GM12872 (cell line): ENCODE data around the gene PLS1.

Experiments used
- TF ChIP-seq, protein P1 (sequence below): IDR thresholded peaks from 3 replicates; pipeline ENCODE4 v1.5.1; 2011; ENCODE audit warnings: low read depth, mild to moderate bottlenecking, low read length, moderate library complexity; ENCODE audit not compliant: insufficient read depth

Gene PLS1

DNA sequence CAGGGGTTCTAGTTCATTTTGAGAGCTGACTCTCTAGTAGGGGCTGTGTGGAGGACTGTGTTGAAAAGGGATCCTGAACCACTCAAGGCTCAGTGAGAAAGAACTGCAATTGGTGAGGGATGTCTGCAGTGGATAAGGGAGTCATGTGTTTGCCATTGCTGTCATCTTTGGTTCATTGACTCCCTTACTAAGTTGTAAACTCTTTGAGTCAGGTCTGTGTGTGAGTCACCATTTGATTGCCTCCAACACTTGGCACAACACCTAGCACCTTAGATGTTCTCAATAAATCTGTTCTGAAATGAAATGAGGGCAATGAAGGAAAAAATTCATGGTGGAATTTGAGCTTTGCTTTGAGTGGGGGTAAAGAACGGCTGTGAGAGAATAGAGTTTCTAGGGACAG is 51.7 kb downstream of the PLS1 start:
- TF ChIP-seq, protein P1, sequence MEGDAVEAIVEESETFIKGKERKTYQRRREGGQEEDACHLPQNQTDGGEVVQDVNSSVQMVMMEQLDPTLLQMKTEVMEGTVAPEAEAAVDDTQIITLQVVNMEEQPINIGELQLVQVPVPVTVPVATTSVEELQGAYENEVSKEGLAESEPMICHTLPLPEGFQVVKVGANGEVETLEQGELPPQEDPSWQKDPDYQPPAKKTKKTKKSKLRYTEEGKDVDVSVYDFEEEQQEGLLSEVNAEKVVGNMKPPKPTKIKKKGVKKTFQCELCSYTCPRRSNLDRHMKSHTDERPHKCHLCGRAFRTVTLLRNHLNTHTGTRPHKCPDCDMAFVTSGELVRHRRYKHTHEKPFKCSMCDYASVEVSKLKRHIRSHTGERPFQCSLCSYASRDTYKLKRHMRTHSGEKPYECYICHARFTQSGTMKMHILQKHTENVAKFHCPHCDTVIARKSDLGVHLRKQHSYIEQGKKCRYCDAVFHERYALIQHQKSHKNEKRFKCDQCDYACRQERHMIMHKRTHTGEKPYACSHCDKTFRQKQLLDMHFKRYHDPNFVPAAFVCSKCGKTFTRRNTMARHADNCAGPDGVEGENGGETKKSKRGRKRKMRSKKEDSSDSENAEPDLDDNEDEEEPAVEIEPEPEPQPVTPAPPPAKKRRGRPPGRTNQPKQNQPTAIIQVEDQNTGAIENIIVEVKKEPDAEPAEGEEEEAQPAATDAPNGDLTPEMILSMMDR, result no peak

DNA sequence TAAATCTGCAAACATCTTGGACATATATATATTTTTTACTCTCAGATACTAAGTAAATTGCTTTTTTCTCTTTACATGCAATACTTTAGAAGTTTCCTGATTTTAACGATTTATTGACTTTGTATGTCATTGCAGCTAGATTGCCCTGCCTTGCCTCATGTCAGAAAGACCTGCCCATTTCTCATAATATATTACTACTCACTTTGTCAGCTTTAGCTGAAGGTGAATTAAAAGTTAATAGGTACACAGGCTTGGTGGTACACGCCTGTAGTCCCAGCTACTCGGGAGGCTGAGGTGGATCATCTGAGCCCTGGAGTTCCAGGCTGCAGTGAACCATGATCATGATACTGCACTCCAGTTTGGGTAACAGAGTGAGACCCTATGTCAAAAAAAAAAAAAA is 52.8 kb downstream of the PLS1 start:
- TF ChIP-seq, protein P1, result no peak

DNA sequence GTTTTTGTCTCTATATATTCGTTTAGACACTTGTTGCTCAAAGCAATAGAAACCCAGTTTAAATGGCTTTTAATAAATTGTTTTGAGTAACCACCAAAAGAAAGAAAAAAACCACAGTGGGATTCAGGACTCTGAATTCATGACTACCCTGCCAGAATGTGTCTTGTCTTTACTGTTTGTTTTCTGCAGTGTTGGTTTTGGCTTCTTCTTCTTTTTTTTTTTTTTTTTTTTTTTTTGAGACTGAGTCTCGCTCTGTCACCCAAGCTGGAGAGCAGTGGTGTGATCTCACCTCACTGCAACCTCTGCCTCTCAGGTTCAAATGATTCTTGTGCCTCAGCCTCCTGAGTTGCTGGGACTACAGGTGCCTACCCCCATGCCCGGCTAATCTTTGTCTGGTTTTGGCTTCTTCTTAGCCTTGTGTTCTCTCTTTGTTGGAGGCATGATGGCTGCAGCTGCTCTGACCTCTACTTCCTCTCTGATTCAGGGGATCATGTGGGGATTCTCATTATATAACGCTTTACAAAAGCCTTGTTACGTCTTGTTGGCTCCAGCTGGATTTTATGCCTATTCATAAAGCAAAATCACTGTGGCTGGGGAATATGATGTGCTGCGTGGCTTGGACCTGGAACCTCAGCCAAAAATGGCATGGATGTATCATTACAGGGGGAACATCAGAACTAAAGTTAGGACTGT is 54.0 kb downstream of the PLS1 start:
- TF ChIP-seq, protein P1, result no peak

DNA sequence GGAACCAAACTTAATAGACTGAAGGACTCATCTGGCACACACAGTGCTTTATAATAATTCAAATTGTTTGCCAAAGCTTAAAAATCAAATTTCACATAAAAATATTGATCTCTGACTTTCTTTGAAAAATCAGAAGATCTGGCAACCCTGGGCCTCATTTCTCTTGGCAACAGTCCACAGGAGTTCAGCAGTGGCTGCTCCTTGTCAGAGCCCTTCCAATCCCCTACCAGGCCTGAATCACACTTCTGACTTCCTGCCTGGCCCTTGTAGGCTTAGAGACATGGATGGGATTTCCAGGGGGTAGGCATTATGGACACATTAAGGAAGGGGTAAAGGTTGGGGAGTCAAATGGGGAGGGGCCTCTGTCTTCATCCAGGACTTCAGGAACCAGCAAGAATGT is 55.5 kb downstream of the PLS1 start:
- TF ChIP-seq, protein P1, result no peak

DNA sequence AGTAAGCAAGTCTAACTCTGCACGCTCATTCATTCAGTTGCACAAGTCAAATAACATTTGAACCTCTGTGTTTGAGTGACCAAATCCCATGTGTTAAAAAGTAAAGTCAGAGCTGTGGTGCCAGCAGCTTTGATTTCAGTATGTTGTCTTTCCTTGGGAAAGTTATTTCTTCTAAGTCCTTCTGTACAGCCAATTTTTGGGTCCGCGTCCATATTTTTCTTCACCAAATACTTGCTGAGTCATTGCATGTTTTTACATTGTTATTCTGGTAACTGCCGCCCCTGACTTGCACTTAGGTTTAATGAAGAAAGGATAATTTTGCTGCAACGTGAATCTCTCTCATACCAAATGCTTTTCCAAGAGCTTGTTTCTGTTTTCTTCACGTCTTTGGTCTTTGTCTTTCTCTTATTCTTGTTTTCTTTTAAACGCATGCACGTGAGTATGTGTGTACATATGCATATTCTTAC is 56.7 kb downstream of the PLS1 start:
- TF ChIP-seq, protein P1, result no peak

DNA sequence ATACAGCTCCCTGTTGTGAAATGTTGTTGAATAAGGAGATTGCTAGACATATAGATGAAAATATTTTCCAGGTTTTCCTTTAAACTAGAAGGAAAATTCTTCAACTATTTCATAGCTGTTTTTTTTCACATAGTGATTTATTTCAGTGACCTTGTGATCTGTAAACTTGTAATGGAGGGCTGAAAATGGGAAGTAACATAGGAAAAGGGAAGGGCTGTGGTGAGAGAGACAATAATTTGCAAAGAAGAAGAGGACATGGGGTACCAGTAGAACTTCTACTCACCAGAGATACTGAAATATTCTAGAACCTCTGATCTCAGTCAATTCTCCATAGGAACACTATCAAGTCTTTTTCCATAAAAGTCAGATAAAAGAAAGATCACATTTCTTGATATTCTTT is 60.4 kb downstream of the PLS1 start:
- TF ChIP-seq, protein P1, result no peak

DNA sequence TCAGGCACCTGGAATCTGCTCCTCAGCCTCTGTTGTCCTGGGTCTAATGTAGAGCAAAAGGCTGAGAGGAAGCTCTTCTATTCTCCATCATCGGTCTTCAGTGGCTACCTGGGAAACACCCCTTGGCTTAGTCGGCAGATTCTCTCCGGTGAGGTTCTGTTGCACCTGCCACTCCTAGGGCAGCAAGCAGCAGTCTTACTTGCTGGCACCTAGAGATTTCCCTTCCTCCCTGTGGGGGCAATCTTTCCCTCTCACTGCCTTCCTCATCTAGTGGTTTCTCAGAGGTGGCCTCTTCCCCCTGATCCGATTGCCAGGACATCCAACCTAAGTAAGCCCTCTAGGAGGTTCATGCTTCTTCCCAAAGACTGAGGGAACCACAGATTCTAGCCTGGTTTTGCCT is 60.8 kb downstream of the PLS1 start:
- TF ChIP-seq, protein P1, result no peak

DNA sequence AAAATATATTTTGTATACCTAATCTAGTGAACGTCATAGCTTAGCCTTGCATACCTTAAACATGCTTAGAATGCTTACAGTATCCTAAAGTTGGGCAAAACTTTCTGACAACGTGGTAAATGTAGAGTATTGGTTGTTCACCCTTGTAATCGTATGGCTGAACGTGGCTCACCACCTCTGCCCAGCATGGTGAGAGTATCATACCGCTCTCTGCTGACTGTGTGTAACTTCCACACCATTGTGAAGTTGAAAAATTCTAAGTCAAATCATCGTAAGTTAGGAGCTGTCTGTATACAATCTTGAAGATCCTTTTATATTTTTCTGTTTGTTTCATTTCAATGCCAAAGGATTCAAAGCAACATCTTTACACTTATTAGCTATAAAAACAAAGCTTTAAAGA is 64.2 kb downstream of the PLS1 start:
- TF ChIP-seq, protein P1, result no peak
